Lung (tissue), 12 donors: ENCODE data around the gene HSPB7. TPM values are rescaled to one million over a fixed set of nuclear protein-coding genes. Genes with fewer than 3 reads are reported as not detected.
"Not testable (repeated sequence)": the region's sequence is repeated elsewhere in the genome, so short reads cannot be mapped to it uniquely, and the experiment has no call there.

ENCODE experiments used
- ATAC-seq: fragments of 200-7000 bp; cut with Tn5 transposase; one replicate; pipeline ENCODE4 v1.9.1; 2020; ENCODE audit warnings: moderate number of reproducible peaks; ENCODE audit not compliant: insufficient read depth, low FRiP score
- DNase-seq, 3 donors: peaks; one replicate each; pipeline ENCODE4 v3.0.0-alpha.2; 2013 to 2017
- H3K27ac ChIP-seq, 2 donors: one replicate each; pipeline ENCODE4 v1.5.1; 2013; ENCODE audit warnings: mild to moderate bottlenecking in 2 of 2, moderate library complexity in 2 of 2, control low read depth in 1 of 2, inconsistent platforms in 1 of 2, low read depth in 1 of 2, low read length in 1 of 2
- H3K27me3 ChIP-seq, 3 donors: one replicate each; pipeline ENCODE4 v1.5.1; 2013; ENCODE audit warnings: low read length in 2 of 3; ENCODE audit not compliant: control insufficient read depth in 3 of 3, insufficient read depth in 3 of 3
- H3K36me3 ChIP-seq, 4 donors: one replicate each; pipeline ENCODE4 v1.5.1; 2013; ENCODE audit warnings: low read length in 4 of 4, mild to moderate bottlenecking in 1 of 4, moderate library complexity in 1 of 4; ENCODE audit not compliant: control insufficient read depth in 4 of 4, insufficient read depth in 4 of 4
- H3K4me1 ChIP-seq, 5 donors: one replicate each; pipeline ENCODE4 v1.5.1; 2013; ENCODE audit warnings: low read length in 5 of 5, mild to moderate bottlenecking in 2 of 5, moderate library complexity in 1 of 5; ENCODE audit not compliant: control insufficient read depth in 5 of 5, insufficient read depth in 5 of 5
- H3K4me3 ChIP-seq: one replicate; pipeline ENCODE4 v1.5.1; 2013; ENCODE audit warnings: mild to moderate bottlenecking, control low read depth, moderate library complexity
- H3K9ac ChIP-seq, 2 donors: one replicate each; pipeline ENCODE4 v1.5.1; 2013; ENCODE audit warnings: low read length in 2 of 2, control low read depth in 1 of 2; ENCODE audit not compliant: insufficient read depth in 1 of 2
- H3K9me3 ChIP-seq, 4 donors: one replicate each; pipeline ENCODE4 v1.5.1; 2013; ENCODE audit warnings: low read length in 3 of 4, mild to moderate bottlenecking in 1 of 4, moderate library complexity in 1 of 4; ENCODE audit not compliant: control insufficient read depth in 4 of 4, insufficient read depth in 3 of 4
- WGBS, 2 donors: extraction: QIAGEN DNeasy Blood & Tissue Kit; methylation state at CpG; one replicate each; pipeline ENCODE4 v1.1.7; 2013; 5-methylcytosine and 5-hydroxymethylcytosine counted together
- polyA plus RNA-seq, 2 donors: library from polyadenylated mRNA; stranded (reverse); fragments of 200-250 nt; gene quantifications; one replicate each; pipeline ENCODE4 v1.2.1, GENCODE V29; 2013
- total RNA-seq, 2 donors: library from RNA; depleted of rRNA in 1 of 2; stranded (reverse); fragments of >200 nt in 1 of 2; gene quantifications; one replicate each; pipeline ENCODE4 v1.2.1, GENCODE V29; 2014 to 2021
- TF ChIP-seq, protein P1 (sequence below): IDR thresholded peaks from 2 replicates; pipeline ENCODE4 v1.5.1; 2012; ENCODE audit warnings: mild to moderate bottlenecking; ENCODE audit errors: control extremely low read depth, extremely low read depth
- donor health status: control.
- donor health status: control.
- donor health status: Bipolar disorder and iron deficiency.
- donor health status: healthy.
- donor health status: DM: yes; HTN: yes; CAD: no.

HSPB7 gene
- total and polyA plus RNA-seq, 4 donors = 2.4 to 34.2 (median 11.4) TPM

DNA sequence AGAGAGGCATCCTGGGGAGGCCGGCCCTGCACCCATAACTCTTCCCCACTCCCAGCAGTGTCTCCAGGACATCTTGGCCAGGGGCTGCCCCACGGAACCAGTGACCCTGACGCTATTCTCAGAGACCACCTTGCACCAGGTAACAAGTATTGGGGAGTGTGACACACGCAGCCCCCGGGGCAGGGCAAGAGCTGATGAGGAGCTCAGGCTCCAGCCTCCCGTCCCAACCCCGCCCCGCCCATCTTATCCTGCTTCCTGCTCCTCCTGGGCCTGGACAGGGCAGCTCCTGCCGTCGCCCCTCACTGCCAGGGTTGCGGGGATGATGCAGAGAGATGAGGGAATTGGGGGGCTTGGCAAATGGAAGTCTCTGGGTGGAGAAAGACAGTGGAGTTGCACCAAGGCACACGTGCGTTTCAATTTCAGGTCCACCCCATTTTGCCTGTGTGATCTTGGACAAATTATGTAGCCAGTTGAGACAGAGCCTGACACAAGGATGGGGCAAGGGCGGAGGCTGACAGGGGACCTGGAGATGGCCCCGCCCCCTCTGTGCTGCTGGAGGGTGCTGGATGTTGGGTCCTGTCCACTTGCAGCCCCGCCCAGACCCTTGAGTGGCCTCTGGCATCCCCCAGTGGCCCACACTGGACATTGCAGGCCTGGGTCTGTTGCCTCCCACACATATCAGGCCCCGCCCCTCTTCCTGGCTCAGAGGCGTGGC lies 14.7 kb upstream of the HSPB7 start:
- peaks cover 0 to 4% (median 0%) of the 10 kb centered on the region in 5 donors for H3K4me1 ChIP-seq
- 55 to 61% methylated on average over 18 of the region's 18 CpGs for WGBS, 2 donors
- H3K36me3 ChIP-seq = no peaks in the 10 kb centered on the region
- H3K27ac ChIP-seq = no peak overlapping the region
- ATAC-seq = peak; percentile 88
- no peak overlapping the region for H3K4me3 ChIP-seq
- DNase-seq = peak; percentile 87 to 90 (median 87)
- H3K9me3 ChIP-seq = no peaks in the 10 kb centered on the region
- no peaks in the 10 kb centered on the region for H3K27me3 ChIP-seq
- H3K9ac ChIP-seq = no peak overlapping the region
- TF ChIP-seq, protein P1, sequence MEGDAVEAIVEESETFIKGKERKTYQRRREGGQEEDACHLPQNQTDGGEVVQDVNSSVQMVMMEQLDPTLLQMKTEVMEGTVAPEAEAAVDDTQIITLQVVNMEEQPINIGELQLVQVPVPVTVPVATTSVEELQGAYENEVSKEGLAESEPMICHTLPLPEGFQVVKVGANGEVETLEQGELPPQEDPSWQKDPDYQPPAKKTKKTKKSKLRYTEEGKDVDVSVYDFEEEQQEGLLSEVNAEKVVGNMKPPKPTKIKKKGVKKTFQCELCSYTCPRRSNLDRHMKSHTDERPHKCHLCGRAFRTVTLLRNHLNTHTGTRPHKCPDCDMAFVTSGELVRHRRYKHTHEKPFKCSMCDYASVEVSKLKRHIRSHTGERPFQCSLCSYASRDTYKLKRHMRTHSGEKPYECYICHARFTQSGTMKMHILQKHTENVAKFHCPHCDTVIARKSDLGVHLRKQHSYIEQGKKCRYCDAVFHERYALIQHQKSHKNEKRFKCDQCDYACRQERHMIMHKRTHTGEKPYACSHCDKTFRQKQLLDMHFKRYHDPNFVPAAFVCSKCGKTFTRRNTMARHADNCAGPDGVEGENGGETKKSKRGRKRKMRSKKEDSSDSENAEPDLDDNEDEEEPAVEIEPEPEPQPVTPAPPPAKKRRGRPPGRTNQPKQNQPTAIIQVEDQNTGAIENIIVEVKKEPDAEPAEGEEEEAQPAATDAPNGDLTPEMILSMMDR = peak; percentile 97

DNA sequence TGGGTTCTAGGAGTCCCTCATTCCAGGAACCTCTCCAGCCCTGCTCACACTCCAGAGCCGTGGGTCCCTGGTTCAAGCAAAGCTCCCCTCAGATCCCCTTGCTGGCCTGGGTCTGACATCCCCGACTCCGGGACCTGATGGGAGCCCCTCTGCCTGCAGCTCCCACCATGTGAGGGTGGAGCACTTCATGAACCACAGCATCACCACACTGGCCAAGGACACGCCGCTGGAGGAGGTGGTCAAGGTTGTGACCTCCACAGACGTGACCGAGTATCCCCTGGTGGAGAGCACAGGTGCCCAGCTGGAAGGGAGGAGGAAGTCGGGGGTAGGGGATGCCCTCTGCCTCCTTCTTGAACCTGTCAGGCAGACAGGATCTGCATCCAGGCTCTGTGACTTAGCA lies 13.7 kb upstream of the HSPB7 start:
- Histone ChIP-seq H3K27me3 (no peaks in the 10 kb centered on the region), H3K9ac (no peak overlapping the region), H3K4me3 (no peak overlapping the region), H3K27ac (no peak overlapping the region), H3K4me1 (peaks cover 0 to 7% (median 0%) of the 10 kb centered on the region in 5 donors), H3K9me3 (no peaks in the 10 kb centered on the region), H3K36me3 (no peaks in the 10 kb centered on the region)
- 83 to 88% methylated on average over 8 of the region's 8 CpGs for WGBS, 2 donors
- TF ChIP-seq, protein P1 = no peak
- no peak for DNase-seq
- no peak for ATAC-seq

DNA sequence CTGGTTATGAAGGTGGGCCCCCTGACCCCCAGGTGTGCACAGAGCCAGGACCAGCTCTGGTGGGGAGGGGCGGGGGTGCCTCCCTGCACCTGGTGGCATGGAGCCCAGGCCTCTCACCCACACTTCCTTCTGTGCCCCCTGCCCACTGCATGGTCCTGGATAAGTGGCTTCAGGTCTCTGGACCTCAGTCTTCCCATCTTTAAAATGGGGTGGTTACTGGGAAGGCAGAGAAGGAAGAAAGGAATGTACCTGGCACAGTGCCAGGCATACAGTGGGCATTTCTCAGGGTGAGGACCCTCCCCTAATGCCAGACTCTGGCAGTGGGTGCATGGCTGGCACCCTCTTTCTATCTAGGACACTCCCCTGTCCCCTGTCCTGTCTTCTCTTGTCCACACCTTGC lies 11.4 kb upstream of the HSPB7 start:
- 88 to 100% methylated on average over 1 of the region's 1 CpG for WGBS, 2 donors
- Histone ChIP-seq H3K36me3 (no peaks in the 10 kb centered on the region), H3K27ac (no peak overlapping the region), H3K4me1 (peaks cover 0 to 7% (median 0%) of the 10 kb centered on the region in 5 donors), H3K27me3 (no peaks in the 10 kb centered on the region), H3K9me3 (no peaks in the 10 kb centered on the region), H3K4me3 (no peak overlapping the region), H3K9ac (no peak overlapping the region)
- DNase-seq (no peak), ATAC-seq (no peak)
- TF ChIP-seq, protein P1 = no peak

DNA sequence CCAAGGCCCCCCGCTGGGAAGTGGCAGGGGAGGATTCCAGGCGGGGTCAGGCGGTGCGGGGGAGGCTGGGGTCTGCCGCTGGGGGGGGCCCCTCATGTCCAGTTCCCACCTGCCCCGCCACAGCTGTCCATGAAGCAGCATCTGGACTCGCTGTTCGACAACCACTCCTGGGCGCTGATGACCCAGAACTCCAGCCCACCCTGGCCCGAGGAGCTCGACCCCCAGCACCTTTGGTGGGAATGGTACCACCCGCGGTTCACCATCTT lies 11.1 kb upstream of the HSPB7 start:
- not testable (repeated sequence) for H3K27me3 ChIP-seq, H3K4me1 ChIP-seq, H3K27ac ChIP-seq, H3K9me3 ChIP-seq, DNase-seq, ATAC-seq, H3K4me3 ChIP-seq, H3K36me3 ChIP-seq, H3K9ac ChIP-seq
- WGBS, 2 donors = 70 to 82% methylated on average over 6 to 13 of the region's 13 CpGs
